Fibroblast of gingiva (primary cell): Measurements from ENCODE around the gene SLC24A3.
"Not testable (repeated sequence)": the region's sequence is repeated elsewhere in the genome, so short reads cannot be mapped to it uniquely, and the experiment has no call there.

Experiments
- DNase-seq: peaks from one replicate; pipeline ENCODE4 v3.0.0-alpha.2; 2011; ENCODE audit warnings: low read depth

SLC24A3 gene

GRCh38 chr20:19746396-19746795 lies 534.0 kb downstream of the SLC24A3 start:
- no peak for DNase-seq

GRCh38 chr20:19747903-19748302 lies 535.5 kb downstream of the SLC24A3 start:
- no peak for DNase-seq

- no peak for DNase-seq
These were observed 536.2 kb downstream of the SLC24A3 start for GRCh38 chr20:19748681-19749080.

GRCh38 chr20:19749618-19750071 lies 537.2 kb downstream of the SLC24A3 start:
- no peak for DNase-seq

- DNase-seq = no peak
These were observed 537.7 kb downstream of the SLC24A3 start for GRCh38 chr20:19750101-19750606.

GRCh38 chr20:19750907-19751636 lies 538.6 kb downstream of the SLC24A3 start:
- no peak for DNase-seq

- not testable (repeated sequence) for DNase-seq
These were observed 541.8 kb downstream of the SLC24A3 start for GRCh38 chr20:19754201-19754600.

GRCh38 chr20:19756761-19757486 lies 544.5 kb downstream of the SLC24A3 start:
- no peak for DNase-seq

- DNase-seq = peak; percentile 92
These were observed 545.2 kb downstream of the SLC24A3 start for GRCh38 chr20:19757487-19758132.

GRCh38 chr20:19758133-19758500 lies 545.7 kb downstream of the SLC24A3 start, which contains the start of gene RIN2:
TSS of gene RIN2 (plus strand) at chr20:19758258. CDS start at chr20:19889602, 131,344 bp downstream.
- no peak for DNase-seq

GRCh38 chr20:19758501-19759331 lies 546.3 kb downstream of the SLC24A3 start:
- peak; percentile 50 for DNase-seq

- no peak for DNase-seq
These were observed 547.9 kb downstream of the SLC24A3 start for GRCh38 chr20:19760371-19760721.

GRCh38 chr20:19761326-19761725 lies 548.9 kb downstream of the SLC24A3 start:
- DNase-seq = no peak

- no peak for DNase-seq
These were observed 549.4 kb downstream of the SLC24A3 start for GRCh38 chr20:19761841-19762240.

GRCh38 chr20:19764207-19764606 lies 551.8 kb downstream of the SLC24A3 start:
- no peak for DNase-seq

- no peak for DNase-seq
These were observed 552.8 kb downstream of the SLC24A3 start for GRCh38 chr20:19765266-19765665.

GRCh38 chr20:19765913-19766312 lies 553.5 kb downstream of the SLC24A3 start:
- no peak for DNase-seq

GRCh38 chr20:19767070-19767469 lies 554.6 kb downstream of the SLC24A3 start:
- DNase-seq = no peak

- no peak for DNase-seq
These were observed 555.9 kb downstream of the SLC24A3 start for GRCh38 chr20:19768325-19768842.

GRCh38 chr20:19769507-19769906 lies 557.1 kb downstream of the SLC24A3 start:
- no peak for DNase-seq

GRCh38 chr20:19770375-19770774 lies 557.9 kb downstream of the SLC24A3 start:
- no peak for DNase-seq

- no peak for DNase-seq
These were observed 558.6 kb downstream of the SLC24A3 start for GRCh38 chr20:19771031-19771430.
